Nephron progenitor cell (in vitro differentiated cells): ENCODE measurements around the gene C9orf153.
A peak's percentile ranks its signal among the peaks of the same experiment; 100 is the strongest.

Source experiments
- DNase-seq: peaks from one replicate; pipeline ENCODE4 v3.0.0; 2021
- H3K27ac Mint-ChIP-seq: 2 replicates; pipeline ENCODE4 v1.8.0; 2021; ENCODE audit warnings: mild to moderate bottlenecking, moderate library complexity, mixed read lengths
- H3K27me3 Mint-ChIP-seq: 2 replicates; pipeline ENCODE4 v1.8.0; 2021; ENCODE audit warnings: mild to moderate bottlenecking, low read depth, mixed read lengths; ENCODE audit not compliant: poor library complexity
- H3K36me3 Mint-ChIP-seq: 2 replicates; pipeline ENCODE4 v1.8.0; 2021; ENCODE audit warnings: low read depth, mixed read lengths
- H3K4me1 Mint-ChIP-seq: 2 replicates; pipeline ENCODE4 v1.8.0; 2021; ENCODE audit warnings: mixed read lengths
- H3K4me3 Mint-ChIP-seq: 2 replicates; pipeline ENCODE4 v1.8.0; 2021; ENCODE audit warnings: mild to moderate bottlenecking, moderate library complexity, mixed read lengths
- H3K9me3 Mint-ChIP-seq: 2 replicates; pipeline ENCODE4 v1.8.0; 2021; ENCODE audit warnings: mild to moderate bottlenecking, moderate library complexity, mixed read lengths
- TF ChIP-seq, protein P1 (sequence below): fragments of 200-600 bp; sonication (generic); IDR thresholded peaks from 2 replicates; pipeline ENCODE4 v1.5.0; 2021; ENCODE audit warnings: antibody characterized with exemption

C9orf153 gene

DNA sequence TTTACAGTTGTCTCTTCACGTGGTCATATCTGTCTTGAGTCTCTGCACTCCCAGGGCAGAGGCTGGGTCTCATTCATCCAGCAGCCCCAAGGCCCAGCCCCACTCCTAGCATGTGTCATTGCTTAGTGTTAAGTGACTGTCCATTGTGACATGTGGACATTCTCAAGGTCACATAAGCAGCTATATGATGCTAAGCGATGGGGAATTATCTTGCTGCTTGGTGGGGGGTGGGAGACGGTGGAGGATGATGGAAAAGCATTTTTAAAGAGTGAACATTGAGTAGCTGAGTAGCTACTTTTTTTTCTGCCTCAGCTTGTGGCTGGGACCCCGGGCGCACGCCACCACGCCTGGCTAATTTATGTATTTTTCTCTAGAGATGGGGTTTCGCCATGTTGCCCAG, at the start of gene C9orf153:
TSS of gene C9orf153 (minus strand) at position 101 of the 400 bp plus-strand sequence. CDS start 30,054 bp downstream, outside the sequence.
- Mint-ChIP-seq H3K4me3 (no peak within 1 kb of the TSS), H3K36me3 (peaks cover 48% of the 10 kb centered on the region), H3K4me1 (peaks cover 10% of the 10 kb centered on the region), H3K27me3 (no peaks in the 10 kb centered on the region), H3K9me3 (peaks cover 2% of the 10 kb centered on the region), H3K27ac (peak within 1 kb of the TSS; percentile 64)
- TF ChIP-seq, protein P1, sequence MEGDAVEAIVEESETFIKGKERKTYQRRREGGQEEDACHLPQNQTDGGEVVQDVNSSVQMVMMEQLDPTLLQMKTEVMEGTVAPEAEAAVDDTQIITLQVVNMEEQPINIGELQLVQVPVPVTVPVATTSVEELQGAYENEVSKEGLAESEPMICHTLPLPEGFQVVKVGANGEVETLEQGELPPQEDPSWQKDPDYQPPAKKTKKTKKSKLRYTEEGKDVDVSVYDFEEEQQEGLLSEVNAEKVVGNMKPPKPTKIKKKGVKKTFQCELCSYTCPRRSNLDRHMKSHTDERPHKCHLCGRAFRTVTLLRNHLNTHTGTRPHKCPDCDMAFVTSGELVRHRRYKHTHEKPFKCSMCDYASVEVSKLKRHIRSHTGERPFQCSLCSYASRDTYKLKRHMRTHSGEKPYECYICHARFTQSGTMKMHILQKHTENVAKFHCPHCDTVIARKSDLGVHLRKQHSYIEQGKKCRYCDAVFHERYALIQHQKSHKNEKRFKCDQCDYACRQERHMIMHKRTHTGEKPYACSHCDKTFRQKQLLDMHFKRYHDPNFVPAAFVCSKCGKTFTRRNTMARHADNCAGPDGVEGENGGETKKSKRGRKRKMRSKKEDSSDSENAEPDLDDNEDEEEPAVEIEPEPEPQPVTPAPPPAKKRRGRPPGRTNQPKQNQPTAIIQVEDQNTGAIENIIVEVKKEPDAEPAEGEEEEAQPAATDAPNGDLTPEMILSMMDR: no peak
- DNase-seq: no peak

DNA sequence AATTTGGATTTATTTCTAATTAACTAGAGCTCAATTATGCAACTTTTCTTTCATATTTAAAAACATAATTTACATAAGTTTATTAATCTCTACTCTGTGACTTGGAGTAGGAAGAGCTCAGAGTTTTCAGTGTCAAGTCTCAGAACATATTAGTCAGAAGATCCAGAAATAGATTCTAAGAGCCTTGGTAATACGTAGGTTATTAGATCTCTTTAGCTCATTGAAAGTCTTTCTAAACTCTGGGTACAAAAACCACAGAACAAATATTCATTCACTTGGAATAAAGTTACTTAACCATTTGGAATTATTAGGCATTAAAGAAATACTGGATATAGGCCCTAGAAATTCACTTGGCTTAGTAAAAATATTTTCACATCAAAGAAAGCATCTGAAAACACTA, 49.2 kb upstream of the C9orf153 start:
- Mint-ChIP-seq H3K9me3 (peaks cover 13% of the 10 kb centered on the region), H3K27me3 (no peaks in the 10 kb centered on the region), H3K4me1 (peaks cover 23% of the 10 kb centered on the region), H3K27ac (no peak overlapping the region), H3K36me3 (peaks cover 77% of the 10 kb centered on the region), H3K4me3 (no peak overlapping the region)
- DNase-seq: no peak
- TF ChIP-seq, protein P1: no peak

DNA sequence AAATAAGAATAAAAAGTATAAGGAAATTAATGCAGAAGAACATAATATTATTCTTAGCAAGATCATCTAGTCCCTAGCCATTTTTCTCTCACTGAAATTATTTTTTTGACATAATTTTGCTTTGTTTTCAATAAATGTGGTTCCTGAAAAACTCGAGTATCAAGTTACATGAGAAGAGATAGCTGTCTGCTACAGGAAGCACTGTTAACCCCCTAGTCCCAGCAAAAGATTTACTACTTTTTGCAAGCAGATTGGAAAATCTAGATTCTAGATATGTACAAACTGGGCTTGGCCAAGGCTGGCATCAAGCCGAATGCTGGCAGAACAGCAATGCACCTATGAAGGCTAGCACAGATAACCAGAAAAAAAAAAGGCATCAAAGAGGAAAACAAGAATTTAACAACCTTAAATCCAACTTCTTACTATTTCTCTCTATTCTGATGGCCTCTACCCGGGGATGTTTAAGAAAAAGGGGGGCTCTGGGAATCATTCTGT, 44.8 kb upstream of the C9orf153 start:
- peak overlapping the region; percentile 87 for H3K27ac Mint-ChIP-seq
- DNase-seq: no peak
- peaks cover 38% of the 10 kb centered on the region for H3K4me1 Mint-ChIP-seq
- TF ChIP-seq, protein P1: no peak
- no peaks in the 10 kb centered on the region for H3K9me3 Mint-ChIP-seq
- peaks cover 57% of the 10 kb centered on the region for H3K36me3 Mint-ChIP-seq
- no peaks in the 10 kb centered on the region for H3K27me3 Mint-ChIP-seq
- H3K4me3 Mint-ChIP-seq: peak overlapping the region; percentile 37

DNA sequence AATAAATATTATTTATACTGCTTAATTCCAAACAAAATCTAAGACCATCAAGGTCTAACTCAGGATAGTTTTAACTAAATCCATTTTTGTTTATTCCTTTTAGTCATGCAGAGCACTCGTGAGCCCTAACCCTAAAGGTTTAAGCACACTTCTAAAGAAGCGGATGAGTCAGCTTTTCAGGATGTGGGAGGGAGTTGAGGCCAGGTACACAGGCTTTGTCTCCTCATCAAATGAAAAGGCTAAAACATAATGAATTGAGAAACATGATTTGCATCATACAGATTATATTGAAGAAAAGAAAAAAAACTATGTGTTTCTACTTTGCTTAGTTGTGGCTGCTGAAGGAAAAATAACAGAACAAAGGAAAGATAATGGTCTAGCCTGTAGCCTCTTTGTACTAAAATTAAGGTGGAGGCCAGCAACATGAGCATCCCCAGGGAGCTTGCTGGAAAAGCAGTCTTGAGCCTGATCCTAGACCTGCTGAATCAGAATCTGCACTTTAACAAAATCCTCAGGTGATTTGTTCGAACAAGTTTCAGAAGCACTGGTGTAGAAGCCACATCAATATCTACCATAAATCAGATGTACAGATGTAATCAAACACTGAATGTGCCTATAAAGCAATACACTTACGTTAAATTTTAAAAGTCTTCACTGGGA, 44.0 kb upstream of the C9orf153 start:
- Mint-ChIP-seq H3K9me3 (no peaks in the 10 kb centered on the region), H3K36me3 (peaks cover 51% of the 10 kb centered on the region), H3K4me1 (peaks cover 38% of the 10 kb centered on the region), H3K27me3 (no peaks in the 10 kb centered on the region), H3K4me3 (peak overlapping the region; percentile 37), H3K27ac (peak overlapping the region; percentile 86)
- no peak for DNase-seq
- TF ChIP-seq, protein P1: no peak

DNA sequence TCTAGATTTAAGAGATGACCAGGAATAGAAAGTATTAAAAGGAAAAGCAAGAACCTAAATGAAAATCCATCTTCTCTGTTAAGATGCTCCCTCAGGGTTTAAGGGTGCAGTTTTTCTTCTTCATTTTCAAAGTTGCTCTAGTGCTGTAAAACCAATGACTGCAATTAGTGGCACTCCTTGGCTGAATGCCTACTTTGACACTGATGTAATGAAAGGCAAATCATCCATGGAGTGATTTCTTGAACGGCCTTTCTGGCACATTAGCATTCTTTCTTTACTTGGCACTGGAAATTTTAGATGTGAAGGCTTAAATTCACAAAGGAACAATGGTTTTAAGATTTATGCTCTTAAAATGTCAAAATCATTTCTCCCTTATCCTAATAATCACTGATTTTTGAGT, 42.2 kb upstream of the C9orf153 start:
- no peaks in the 10 kb centered on the region for H3K9me3 Mint-ChIP-seq
- H3K27me3 Mint-ChIP-seq: no peaks in the 10 kb centered on the region

More for the DNA sequence above, 42.2 kb upstream of the C9orf153 start:
- Mint-ChIP-seq H3K27ac (peak overlapping the region; percentile 1), H3K4me1 (peaks cover 38% of the 10 kb centered on the region), H3K36me3 (peaks cover 43% of the 10 kb centered on the region), H3K4me3 (no peak overlapping the region)
- no peak for DNase-seq
- TF ChIP-seq, protein P1: no peak
